HG02870 (cell line): ENCODE measurements around the gene PRRC1.

ENCODE experiments used
- ATAC-seq: cut with Tn5 transposase; IDR thresholded peaks from one replicate; pipeline ENCODE4 v1.9.1; 2021; ENCODE audit warnings: mild to moderate bottlenecking, moderate library complexity; ENCODE audit not compliant: unreplicated experiment

Gene PRRC1

DNA sequence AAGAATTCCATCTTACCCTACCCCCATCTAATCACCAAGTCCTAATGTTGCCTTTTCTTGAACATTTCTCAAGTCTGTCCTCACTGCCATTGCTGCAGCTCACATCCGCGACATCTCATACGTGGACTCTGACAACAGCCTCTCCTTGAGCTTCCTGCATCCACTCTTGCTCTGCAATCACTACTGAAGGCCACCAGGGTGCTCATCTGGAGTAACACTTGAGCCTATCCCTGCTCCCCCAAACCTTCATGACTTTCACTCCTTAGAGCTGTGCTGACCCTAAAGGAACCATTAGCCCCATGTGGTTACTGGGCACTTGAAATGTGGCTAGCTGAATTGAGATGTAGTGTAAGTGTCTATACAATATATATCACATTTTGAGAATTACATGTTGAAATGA is 85.0 kb downstream of the PRRC1 start:
- ATAC-seq: no peak

DNA sequence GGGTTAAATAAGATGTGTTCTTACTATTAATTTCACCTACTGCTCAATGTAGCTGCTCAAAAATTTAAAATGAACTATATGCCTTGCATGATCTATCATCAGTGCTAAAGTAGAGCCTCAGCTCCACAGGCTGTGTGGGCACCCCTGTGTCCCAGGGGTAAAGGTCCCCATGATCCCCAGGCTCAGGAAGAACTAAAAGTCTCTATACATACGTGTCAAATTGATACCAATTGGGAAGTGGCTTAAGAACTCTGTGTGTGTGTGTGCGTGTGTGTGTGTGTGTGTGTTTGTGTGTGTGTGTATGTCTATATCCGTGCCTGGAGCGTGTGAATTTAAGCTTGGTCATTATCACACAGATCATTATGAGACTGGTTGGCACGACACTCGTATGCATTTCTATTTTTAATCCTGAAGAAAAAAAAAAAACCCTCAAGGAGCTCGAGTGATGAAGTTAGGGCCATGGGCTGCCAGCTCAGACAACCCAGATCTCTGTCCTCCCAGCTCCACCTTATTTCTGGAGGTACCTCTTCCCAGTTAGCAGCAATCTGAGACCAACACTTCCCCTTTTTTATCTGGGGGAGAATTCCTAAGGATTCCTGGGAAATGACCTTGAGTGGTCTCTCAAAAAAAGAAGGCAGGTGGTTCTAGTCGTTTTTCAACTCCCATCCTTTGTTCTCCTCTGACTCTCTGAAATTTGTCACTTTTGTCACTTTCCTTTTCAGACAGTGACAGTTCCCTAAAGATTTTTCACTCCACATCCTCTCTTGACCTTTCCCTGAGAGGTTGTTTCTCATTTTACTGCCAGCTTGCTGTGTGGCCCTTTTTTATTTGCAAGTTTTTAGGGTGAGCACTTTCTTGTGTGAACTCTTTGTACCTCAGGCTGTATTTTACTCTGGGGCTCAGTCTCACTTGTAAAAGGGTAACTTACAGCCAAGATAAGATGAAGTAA is 85.7 kb downstream of the PRRC1 start:
- ATAC-seq: no peak
